ENCODE data around the gene EPS8.

EPS8 gene

GRCh38 chr12:15699886-15700285, 89.3 kb downstream of the EPS8 start:
- no peak for TF ChIP-seq CTCF (IDR thresholded peaks at IDR 0.05; ENCODE audit: extremely low read depth, missing control alignments)
- DNase-seq (ENCODE audit: low spot score) = no peak

- no peak for TF ChIP-seq CTCF (IDR thresholded peaks at IDR 0.05; ENCODE audit: extremely low read depth, missing control alignments)
- no peak for DNase-seq (ENCODE audit: low spot score)
These were observed 90.8 kb downstream of the EPS8 start for GRCh38 chr12:15698377-15698871.

- no peak for TF ChIP-seq CTCF (IDR thresholded peaks at IDR 0.05; ENCODE audit: extremely low read depth, missing control alignments)
- DNase-seq (ENCODE audit: low spot score) = no peak
These were observed 92.0 kb downstream of the EPS8 start for GRCh38 chr12:15697201-15697600.

DNA sequence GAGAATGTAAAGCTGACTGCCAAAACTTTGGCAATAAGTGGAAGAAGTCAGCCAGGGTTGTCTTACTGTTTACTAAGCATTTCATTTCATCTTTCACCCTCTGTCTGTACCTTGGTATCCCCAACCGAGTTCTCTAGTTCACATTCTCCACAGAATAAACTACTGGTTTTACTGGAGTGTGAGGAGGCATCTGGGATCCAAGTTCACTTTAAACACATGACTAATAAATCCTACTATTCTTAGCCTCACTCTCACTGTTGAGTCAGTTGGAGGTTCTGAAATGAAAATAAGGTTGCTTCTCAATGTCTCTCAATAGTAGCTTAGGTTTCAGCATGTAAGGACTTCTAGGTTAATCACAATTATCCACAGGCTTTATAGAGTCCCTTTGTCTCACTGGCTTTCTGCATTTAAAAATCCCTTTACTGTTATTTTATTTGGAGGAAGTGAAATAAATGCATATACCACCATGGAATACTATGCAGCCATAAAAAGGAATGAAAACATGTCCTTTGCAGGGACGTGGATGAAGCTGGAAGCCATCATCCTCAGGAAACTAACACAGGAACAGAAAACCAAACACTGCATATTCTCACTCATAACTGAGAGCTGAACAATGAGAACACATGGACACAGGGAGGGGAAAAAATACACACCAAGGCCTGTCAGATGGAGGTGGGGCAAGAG, 95.8 kb downstream of the EPS8 start:
- no peak for DNase-seq (ENCODE audit: low spot score)
- no peak for TF ChIP-seq CTCF (IDR thresholded peaks at IDR 0.05; ENCODE audit: extremely low read depth, missing control alignments)

GRCh38 chr12:15691388-15691787, 97.8 kb downstream of the EPS8 start:
- TF ChIP-seq CTCF (IDR thresholded peaks at IDR 0.05; ENCODE audit: extremely low read depth, missing control alignments) = no peak
- no peak for DNase-seq (ENCODE audit: low spot score)

DNA sequence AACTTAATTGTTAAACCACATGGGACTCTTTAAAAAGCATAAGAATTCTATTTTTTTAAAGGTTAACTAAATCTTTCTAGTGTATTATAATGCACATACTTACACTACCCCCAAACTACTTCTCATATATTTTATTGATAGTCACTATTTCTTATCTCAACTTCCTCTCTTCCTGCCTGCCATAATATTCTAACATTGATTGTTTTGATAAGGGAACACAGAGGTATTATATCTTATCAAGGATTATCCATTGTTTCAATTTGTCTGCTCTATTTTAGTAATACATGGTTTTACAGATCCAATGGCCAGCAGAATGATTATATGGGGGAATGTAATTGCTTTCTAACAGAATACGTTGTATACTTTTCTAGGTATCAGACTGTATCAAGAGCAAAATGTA, 98.9 kb downstream of the EPS8 start:
- no peak for DNase-seq (ENCODE audit: low spot score)

More for the DNA sequence above, 98.9 kb downstream of the EPS8 start:
- TF ChIP-seq CTCF (IDR thresholded peaks at IDR 0.05; ENCODE audit: extremely low read depth, missing control alignments) = no peak
